A549 treated with ZK216348 at 1 μM for 4 hours (cell line): Measurements from ENCODE around the gene NBPF14. TPM values are rescaled to one million over a fixed set of nuclear protein-coding genes. Genes with fewer than 3 reads are reported as not detected.

Experiments used
- total RNA-seq: library from RNA; stranded (reverse); fragments of 200-300 nt; extraction: Qiagen RNA extraction; gene quantifications from 5 replicates; pipeline ENCODE4 v1.2.3, GENCODE V29; 2022; ENCODE audit warnings: low read depth

NBPF14 gene
- total RNA-seq: 13.9 to 20.0 TPM (median 17.9 TPM) in 5 replicates

DNA sequence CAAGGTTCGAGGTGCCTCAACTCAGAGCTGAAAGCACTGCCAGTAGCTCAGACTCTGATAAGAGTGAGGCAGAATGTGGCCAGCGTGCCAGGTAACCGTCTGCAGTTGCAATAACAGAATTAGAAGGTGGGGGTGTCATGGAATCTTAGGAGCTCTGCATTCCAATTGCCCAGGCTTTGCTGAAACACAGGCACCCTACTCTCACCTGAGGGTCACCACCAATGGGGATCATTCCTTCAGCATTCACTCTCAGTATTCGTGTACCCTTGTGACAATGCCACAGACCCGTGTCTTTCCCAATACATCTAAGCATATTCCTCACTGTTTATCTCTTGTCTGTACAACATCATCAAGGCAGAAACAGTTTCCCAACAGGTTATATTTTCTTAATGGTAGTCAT lies at the start of gene NBPF14:
Gene NBPF14, minus strand, starts transcription at position 101 of the 400 bp plus-strand sequence. CDS start 294 bp downstream, outside the sequence.

DNA sequence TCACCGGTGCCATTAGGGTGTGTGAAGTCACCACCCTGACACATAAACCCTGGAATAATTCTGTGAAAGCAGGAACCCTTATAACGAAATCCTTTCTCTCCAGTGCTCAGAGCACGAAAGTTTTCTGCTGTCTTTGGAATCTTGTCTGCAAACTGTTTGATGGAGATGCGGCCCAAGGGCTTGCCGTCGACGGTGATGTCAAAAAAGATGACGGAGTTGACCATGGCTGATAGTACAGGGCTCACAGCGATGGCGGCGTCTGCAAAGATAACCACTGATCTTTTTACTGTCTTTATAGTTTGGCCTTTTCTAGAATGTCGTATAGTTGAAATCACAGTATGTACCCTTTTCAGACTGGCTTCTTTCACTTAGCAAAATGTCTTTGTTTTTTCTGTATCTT lies 112.8 kb downstream of the NBPF14 start, which contains the start of gene PPIAL4G:
Gene PPIAL4G, minus strand, starts transcription at position 274 of the 400 bp plus-strand sequence. Its CDS starts 50 bp downstream, at position 224.

Other genes starting within 250 kb of the NBPF14 start
- not detected in 5 replicates for gene PPIAL4G, start 112.7 kb downstream of the NBPF14 start, total RNA-seq
- gene NUDT4B, start 152.8 kb upstream of the NBPF14 start, total RNA-seq: 0.31 to 2.4 TPM (median 0.85 TPM) in 3 of 5 replicates, not detected in the others
- gene PDE4DIP, start 248.4 kb upstream of the NBPF14 start, total RNA-seq: 5.5 to 6.9 TPM (median 6.6 TPM) in 5 replicates